PFSK-1 (cell line): Measurements from ENCODE around the gene CSRNP2.

Source experiments
- FOXP2 ChIP-seq: optimal IDR thresholded peaks from 2 replicates; pipeline ENCODE3; 2011; ENCODE audit warnings: borderline replicate concordance, control low read depth, inconsistent platforms; ENCODE audit not compliant: insufficient read depth; ENCODE audit errors: extremely low read length, extremely low read depth
- POLR2AphosphoS5 ChIP-seq: IDR thresholded peaks from 2 replicates; pipeline ENCODE4 v1.6.1; 2012; ENCODE audit warnings: low read depth, mild to moderate bottlenecking, control low read depth, low read length, moderate library complexity
- TAF1 ChIP-seq: IDR thresholded peaks from 2 replicates; pipeline ENCODE4 v1.6.1; 2012; ENCODE audit warnings: low read length, control low read depth, borderline replicate concordance; ENCODE audit not compliant: insufficient read depth
- TF ChIP-seq, protein P1 (sequence below), 2 experiments: IDR thresholded peaks; 2 replicates each; pipeline versions ENCODE4 v1.6.1 to v1.8.0; 2011 to 2012; ENCODE audit warnings: low read depth in 2 of 2, low read length in 2 of 2, control low read depth in 1 of 2, inconsistent platforms in 1 of 2, mild to moderate bottlenecking in 1 of 2, moderate library complexity in 1 of 2; ENCODE audit not compliant: insufficient read depth in 1 of 2

GRCh38 chr12:51067771-51068170 is 15.6 kb downstream of the CSRNP2 start:
- no peak for TF ChIP-seq POLR2AphosphoS5
- TF ChIP-seq FOXP2: no peak
- TF ChIP-seq, protein P1, sequence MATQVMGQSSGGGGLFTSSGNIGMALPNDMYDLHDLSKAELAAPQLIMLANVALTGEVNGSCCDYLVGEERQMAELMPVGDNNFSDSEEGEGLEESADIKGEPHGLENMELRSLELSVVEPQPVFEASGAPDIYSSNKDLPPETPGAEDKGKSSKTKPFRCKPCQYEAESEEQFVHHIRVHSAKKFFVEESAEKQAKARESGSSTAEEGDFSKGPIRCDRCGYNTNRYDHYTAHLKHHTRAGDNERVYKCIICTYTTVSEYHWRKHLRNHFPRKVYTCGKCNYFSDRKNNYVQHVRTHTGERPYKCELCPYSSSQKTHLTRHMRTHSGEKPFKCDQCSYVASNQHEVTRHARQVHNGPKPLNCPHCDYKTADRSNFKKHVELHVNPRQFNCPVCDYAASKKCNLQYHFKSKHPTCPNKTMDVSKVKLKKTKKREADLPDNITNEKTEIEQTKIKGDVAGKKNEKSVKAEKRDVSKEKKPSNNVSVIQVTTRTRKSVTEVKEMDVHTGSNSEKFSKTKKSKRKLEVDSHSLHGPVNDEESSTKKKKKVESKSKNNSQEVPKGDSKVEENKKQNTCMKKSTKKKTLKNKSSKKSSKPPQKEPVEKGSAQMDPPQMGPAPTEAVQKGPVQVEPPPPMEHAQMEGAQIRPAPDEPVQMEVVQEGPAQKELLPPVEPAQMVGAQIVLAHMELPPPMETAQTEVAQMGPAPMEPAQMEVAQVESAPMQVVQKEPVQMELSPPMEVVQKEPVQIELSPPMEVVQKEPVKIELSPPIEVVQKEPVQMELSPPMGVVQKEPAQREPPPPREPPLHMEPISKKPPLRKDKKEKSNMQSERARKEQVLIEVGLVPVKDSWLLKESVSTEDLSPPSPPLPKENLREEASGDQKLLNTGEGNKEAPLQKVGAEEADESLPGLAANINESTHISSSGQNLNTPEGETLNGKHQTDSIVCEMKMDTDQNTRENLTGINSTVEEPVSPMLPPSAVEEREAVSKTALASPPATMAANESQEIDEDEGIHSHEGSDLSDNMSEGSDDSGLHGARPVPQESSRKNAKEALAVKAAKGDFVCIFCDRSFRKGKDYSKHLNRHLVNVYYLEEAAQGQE (IDR thresholded peaks at IDR 0.05; ENCODE audit: insufficient read depth in 1 of 2, low read depth in 2 of 2, low read length in 2 of 2): no peak
- no peak for TF ChIP-seq TAF1
